AG04450 (cell line): ENCODE results near the gene PMF1. TPM values are rescaled to one million over a fixed set of nuclear protein-coding genes. Genes with fewer than 3 reads are reported as not detected.

ENCODE experiments used
- CTCF ChIA-PET: fragments of 300-600, 350-600 bp; formaldehyde crosslinking; extraction: SDS; loops from one replicate; lab custom pipeline; 2022; ENCODE audit warnings: antibody characterized with exemption, inconsistent platforms; lab: Charles Lee
- POLR2A ChIA-PET: fragments of 350-600 bp; formaldehyde crosslinking; extraction: SDS; loops from one replicate; lab custom pipeline; 2021; ENCODE audit warnings: antibody characterized with exemption, inconsistent platforms; lab: Yijun Ruan, JAX
- DNase-seq: peaks from one replicate; pipeline ENCODE4 v3.0.0-alpha.2; 2011; ENCODE audit warnings: low read depth, low spot score
- H3K27ac ChIP-seq: one replicate; pipeline ENCODE4 v1.5.1; 2012; ENCODE audit warnings: low read depth, low read length, control low read depth
- H3K27me3 ChIP-seq: one replicate; pipeline ENCODE4 v1.6.0; 2012; ENCODE audit warnings: low read length; ENCODE audit not compliant: control insufficient read depth, insufficient read depth
- H3K4me3 ChIP-seq: 2 replicates; pipeline ENCODE4 v1.5.1; 2011; ENCODE audit warnings: mild to moderate bottlenecking, low read depth, low read length, control low read depth
- H3K9me3 ChIP-seq: 2 replicates; pipeline ENCODE4 v1.5.1; 2012; ENCODE audit warnings: low read length; ENCODE audit not compliant: control insufficient read depth, insufficient read depth
- polyA plus RNA-seq: library from polyadenylated mRNA; depleted of rRNA; stranded (reverse); fragments of >200 nt; gene quantifications from 2 replicates; pipeline ENCODE4 v1.2.3, GENCODE V29; 2011
- TF ChIP-seq, protein P1 (sequence below): IDR thresholded peaks from 2 replicates; pipeline ENCODE4 v1.5.1; 2011; ENCODE audit warnings: low read depth, low read length, control low read depth, inconsistent platforms

PMF1 gene
- polyA plus RNA-seq, 1 experiment, result 43.5 TPM

DNA sequence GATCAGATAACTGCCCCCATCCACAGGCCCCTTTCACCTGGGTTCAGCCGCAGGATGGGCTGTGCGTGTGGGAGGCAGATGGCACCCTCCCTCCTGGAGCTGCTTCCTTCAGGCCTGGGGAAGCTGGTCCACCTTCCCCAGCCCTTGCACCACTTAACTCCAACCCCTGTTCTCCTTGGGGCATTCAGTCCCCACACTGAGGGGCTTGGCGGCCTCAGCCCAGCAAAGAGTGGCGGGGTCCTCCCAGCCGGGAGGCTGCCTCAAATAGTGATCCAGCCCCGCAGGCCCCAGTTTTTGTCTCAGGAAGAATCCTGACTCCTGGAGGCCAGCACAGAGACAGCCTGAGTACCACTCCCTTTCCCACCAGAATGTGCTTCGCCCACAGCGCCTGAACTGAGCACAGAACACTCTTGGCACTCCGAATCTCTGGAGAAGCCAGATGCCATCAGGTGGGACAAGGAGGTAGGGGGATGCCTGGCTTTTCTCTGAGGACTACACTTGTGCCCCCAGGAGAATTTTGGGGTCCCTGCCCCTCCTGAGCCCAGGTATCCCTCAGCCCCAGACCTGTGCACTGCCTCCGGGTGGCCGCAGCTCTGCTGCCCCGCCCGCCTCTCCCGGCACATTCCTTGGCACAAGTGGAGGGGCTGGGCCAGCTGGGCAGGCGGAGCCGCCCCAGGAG lies 34.1 kb downstream of the PMF1 start:
- CTCF ChIA-PET, result no interaction called here
- TF ChIP-seq, protein P1, sequence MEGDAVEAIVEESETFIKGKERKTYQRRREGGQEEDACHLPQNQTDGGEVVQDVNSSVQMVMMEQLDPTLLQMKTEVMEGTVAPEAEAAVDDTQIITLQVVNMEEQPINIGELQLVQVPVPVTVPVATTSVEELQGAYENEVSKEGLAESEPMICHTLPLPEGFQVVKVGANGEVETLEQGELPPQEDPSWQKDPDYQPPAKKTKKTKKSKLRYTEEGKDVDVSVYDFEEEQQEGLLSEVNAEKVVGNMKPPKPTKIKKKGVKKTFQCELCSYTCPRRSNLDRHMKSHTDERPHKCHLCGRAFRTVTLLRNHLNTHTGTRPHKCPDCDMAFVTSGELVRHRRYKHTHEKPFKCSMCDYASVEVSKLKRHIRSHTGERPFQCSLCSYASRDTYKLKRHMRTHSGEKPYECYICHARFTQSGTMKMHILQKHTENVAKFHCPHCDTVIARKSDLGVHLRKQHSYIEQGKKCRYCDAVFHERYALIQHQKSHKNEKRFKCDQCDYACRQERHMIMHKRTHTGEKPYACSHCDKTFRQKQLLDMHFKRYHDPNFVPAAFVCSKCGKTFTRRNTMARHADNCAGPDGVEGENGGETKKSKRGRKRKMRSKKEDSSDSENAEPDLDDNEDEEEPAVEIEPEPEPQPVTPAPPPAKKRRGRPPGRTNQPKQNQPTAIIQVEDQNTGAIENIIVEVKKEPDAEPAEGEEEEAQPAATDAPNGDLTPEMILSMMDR, result no peak
- POLR2A ChIA-PET, result interaction anchor here (0.6 to 1.2 kb wide), 3 partner anchors 14 to 120 kb away, joined by 3 to 7 read pairs (median 4); partner anchors contain the start of gene PMF1
- no peak for DNase-seq
- no peak overlapping the region for H3K4me3 ChIP-seq
- no peak overlapping the region for H3K27ac ChIP-seq
- H3K9me3 ChIP-seq, result no peaks in the 10 kb centered on the region; the same call in 1 of the 2 replicates
- H3K27me3 ChIP-seq, result no peaks in the 10 kb centered on the region

DNA sequence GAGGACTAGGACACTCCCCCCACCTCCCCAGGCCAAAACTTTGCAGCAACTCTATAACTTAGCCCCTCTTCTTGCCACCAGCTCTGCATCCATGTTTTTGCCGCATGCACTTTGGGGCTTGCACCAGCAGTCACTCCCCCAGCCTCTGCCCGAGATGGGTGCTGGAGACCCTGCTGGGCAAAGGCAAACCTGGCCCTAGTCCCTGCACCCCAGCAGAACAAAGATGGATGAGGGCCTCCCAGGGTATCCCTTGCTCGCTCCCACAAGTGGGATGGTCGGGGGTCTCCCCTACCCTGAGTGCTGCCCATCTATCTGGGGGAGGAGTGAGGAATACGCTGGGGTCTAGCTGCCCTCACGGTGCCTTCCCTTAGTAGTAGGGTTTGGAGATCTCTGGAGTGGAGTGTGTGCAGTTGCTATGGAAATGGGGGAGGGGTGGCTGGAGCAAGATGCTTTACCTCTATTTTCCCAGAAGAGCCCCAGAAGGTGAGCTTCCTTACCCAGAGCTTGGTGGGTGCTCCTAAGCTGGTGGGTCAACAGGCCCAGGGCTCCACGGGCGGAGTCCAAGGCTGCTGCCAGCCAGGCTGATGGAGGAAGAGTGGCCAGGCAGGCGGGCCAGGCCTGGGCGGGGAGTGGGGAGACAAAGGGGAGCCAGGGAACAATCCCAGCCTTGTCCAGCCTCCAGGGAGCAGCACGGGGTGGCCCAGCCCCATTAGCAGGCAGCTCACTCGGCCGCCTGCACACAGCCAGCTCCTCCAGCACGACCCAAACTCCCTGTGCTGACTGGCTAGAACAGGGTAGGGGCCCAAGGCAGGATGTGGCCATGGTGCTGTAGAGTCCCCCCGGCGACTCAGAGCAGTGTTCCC lies 34.9 kb downstream of the PMF1 start, which contains the start of gene PAQR6:
Gene PAQR6, minus strand, starts transcription at position 597 of the 863 bp plus-strand sequence. CDS start 1,325 bp downstream, outside the sequence.
- Histone ChIP-seq H3K9me3 (no peaks in the 10 kb centered on the region; the same call in 1 of the 2 replicates), H3K27ac (no peak within 1 kb of the TSS), H3K4me3 (no peak within 1 kb of the TSS), H3K27me3 (no peaks in the 10 kb centered on the region)
- no peak for DNase-seq
- POLR2A ChIA-PET, result interaction anchor here (0.6 kb wide), 1 partner anchor 14 kb away, joined by 4 read pairs; no protein-coding TSS in a partner anchor
- TF ChIP-seq, protein P1, result no peak
- CTCF ChIA-PET, result no interaction called here

DNA sequence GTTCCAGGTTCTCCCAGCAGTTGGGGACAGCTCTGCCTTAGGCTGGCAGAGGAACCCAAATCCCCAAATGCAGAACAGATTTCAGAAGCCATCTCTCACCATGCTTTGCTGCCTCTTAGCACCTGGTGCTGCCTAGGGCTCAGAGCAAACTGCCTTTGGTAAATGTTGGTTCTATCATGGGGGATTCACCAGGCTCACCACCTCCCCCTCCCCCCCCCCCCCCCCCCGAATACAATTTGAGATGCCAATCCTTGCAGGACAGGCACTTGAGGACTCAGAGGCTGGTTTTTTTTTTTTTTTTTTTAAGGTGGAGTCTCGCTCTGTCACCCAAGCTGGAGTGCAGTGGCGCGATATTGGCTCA lies 35.5 kb downstream of the PMF1 start:
- ChIA-PET POLR2A (no interaction called here), CTCF (no interaction called here)
- no peak for DNase-seq
- TF ChIP-seq, protein P1, result no peak
- H3K4me3 ChIP-seq, result no peak overlapping the region
- H3K27me3 ChIP-seq, result no peaks in the 10 kb centered on the region
- H3K27ac ChIP-seq, result no peak overlapping the region
- H3K9me3 ChIP-seq, result no peaks in the 10 kb centered on the region; the same call in 1 of the 2 replicates

DNA sequence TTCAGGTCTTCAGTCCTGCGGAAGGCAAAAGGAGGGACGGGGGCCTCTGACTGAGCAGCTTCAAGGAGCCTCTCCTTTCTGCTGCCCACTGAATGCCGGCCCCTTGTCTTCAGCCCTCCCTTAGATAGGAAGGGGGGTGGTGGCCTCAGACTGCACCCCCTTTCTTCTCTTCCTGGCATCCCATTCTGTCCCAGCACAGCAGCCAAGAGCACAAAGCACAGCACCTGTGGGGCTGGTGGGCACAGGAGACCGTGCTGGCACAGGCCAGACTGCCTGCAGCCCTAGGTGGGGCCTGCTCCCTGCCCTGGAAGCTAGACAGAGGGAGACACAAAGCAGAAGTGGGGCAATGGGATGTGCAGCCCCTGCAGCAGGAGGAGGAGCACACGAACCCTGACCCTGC lies 36.8 kb downstream of the PMF1 start:
- TF ChIP-seq, protein P1, result no peak
- Histone ChIP-seq H3K4me3 (no peak overlapping the region), H3K27me3 (no peaks in the 10 kb centered on the region), H3K27ac (no peak overlapping the region), H3K9me3 (no peaks in the 10 kb centered on the region; the same call in 1 of the 2 replicates)
- DNase-seq, result no peak
- ChIA-PET POLR2A (interaction anchor here (1.3 kb wide), 1 partner anchor 16 kb away, joined by 4 read pairs; no protein-coding TSS in a partner anchor), CTCF (interaction anchor here (0.8 kb wide), 1 partner anchor 9 kb away, joined by 3 read pairs; no protein-coding TSS in a partner anchor)
